ENCODE data around the gene OOEP.

Gene OOEP

DNA sequence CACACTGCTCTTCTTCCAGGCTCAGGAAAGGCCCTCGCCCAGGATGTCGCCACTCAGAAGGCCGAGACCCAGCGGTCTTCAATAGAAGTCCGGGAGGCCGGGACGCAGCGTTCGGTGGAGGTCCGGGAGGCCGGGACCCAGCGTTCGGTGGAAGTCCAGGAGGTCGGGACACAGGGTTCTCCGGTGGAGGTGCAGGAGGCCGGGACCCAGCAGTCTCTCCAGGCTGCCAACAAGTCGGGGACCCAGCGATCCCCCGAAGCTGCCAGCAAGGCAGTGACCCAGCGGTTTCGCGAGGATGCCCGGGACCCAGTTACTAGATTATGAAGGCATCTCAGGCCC lies 6.2 kb downstream of the OOEP start:
- no peak overlapping the region for H4K12ac ChIP-seq (ENCODE audit: low read depth, low read length)
- no peak overlapping the region for H3K18ac ChIP-seq (ENCODE audit: low read length)
- no peak overlapping the region for H3K23ac ChIP-seq (ENCODE audit: low read length)
- H3K9me3 ChIP-seq (ENCODE audit: insufficient read depth, low read depth, low read length) = peaks cover 4% of the 10 kb centered on the region
- H4K8ac ChIP-seq (ENCODE audit: low read depth, low read length) = no peak overlapping the region
- H3K14ac ChIP-seq (ENCODE audit: low read length) = no peak overlapping the region
- H3K4me2 ChIP-seq (ENCODE audit: low read length) = no peak overlapping the region
- no peaks in the 10 kb centered on the region for H3K36me3 ChIP-seq (ENCODE audit: control insufficient read depth in 1 of 2, insufficient read depth in 2 of 2, low read length in 2 of 2)
- H4K91ac ChIP-seq (ENCODE audit: low read depth, low read length) = no peak overlapping the region
- H3K9ac ChIP-seq (ENCODE audit: low read length) = no peak overlapping the region
- H2BK12ac ChIP-seq (ENCODE audit: low read length) = no peak overlapping the region
- H2BK120ac ChIP-seq (ENCODE audit: insufficient read depth, low read length, poor library complexity) = no peak overlapping the region
- no peak overlapping the region for H2AFZ ChIP-seq (ENCODE audit: insufficient read depth, low read length, poor library complexity)
- H3K79me2 ChIP-seq (ENCODE audit: control insufficient read depth, insufficient read depth, low read length, poor library complexity) = no peaks in the 10 kb centered on the region
- H2BK5ac ChIP-seq (ENCODE audit: low read depth, low read length, poor library complexity) = no peak overlapping the region
- no peak overlapping the region for H3K4ac ChIP-seq (ENCODE audit: low read depth, low read length)
- no peak overlapping the region for H2AK5ac ChIP-seq (ENCODE audit: low read length)
- no peak for DNase-seq
- no peaks in the 10 kb centered on the region for H3K4me1 ChIP-seq (ENCODE audit: control insufficient read depth in 1 of 2, insufficient read depth in 2 of 2, low read length in 2 of 2)
- peaks cover 2% of the 10 kb centered on the region for H3K27me3 ChIP-seq (ENCODE audit: insufficient read depth, low read length)
- WGBS (ENCODE audit: extremely low coverage, insufficient coverage, insufficient read length) = no CpG with 5 or more reads among the region's 23 CpGs
- no peak overlapping the region for H3K27ac ChIP-seq (ENCODE audit: low read depth, low read length)
- H3K4me3 ChIP-seq (ENCODE audit: low read depth, low read length) = no peak overlapping the region
- H3K79me1 ChIP-seq (ENCODE audit: low read length) = no peaks in the 10 kb centered on the region

DNA sequence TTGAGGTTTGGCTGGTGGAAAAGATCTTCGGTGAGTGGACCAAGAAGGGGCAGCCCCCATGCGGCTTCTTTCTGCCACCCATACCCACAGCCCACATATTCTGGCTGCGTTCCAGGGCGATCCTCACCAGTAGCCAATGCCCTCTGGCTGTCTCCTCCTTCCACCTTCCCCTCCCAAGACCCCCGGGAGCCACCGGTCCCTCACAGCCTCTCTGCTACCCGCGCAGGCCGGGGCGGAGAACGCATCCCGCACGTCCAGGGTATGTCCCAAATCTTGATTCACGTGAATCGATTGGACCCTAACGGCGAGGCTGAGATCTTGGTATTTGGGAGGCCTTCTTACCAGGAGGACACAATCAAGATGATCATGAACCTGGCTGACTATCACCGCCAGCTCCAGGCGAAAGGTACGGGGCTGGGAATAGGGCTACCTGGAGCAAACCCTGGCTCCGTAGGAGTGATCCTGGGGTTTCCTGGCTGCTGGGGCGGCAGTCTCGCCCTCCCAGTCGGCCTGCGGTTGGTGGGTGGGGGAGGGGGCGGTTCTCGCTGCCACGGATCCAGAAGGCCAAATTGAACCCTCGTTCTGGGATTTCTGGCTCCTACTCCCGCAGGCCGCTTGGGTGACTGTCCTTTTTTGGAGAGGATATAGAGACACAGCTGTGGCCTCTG lies 6.7 kb downstream of the OOEP start:
- no peak overlapping the region for H3K4me3 ChIP-seq (ENCODE audit: low read depth, low read length)

DNA sequence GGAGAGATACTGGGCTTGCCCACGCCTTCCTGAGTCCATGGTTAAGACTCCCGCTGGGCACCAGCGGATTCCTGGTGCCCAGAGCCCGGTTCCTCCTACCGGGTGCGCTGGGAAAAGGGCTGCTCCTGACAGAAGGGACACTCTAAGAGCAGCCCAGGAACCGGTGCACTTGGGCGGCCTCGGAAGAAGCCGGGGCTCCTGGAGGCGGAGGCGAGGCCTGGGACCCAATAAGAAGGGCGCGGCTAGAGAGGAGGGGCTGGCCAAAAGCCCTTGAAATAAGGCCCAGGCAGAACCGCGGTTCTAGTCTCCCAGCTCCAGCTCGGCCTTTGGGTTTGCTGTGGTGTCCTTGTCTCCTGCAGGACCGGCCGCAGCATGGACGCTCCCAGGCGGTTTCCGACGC lies 7.3 kb downstream of the OOEP start, which contains the start of gene KHDC3L:
TSS of gene KHDC3L (plus strand) at position 301 of the 400 bp plus-strand sequence. CDS start at position 373, 72 bp downstream.
- Histone ChIP-seq H3K14ac (ENCODE audit: low read length) (no peak within 1 kb of the TSS), H4K12ac (ENCODE audit: low read depth, low read length) (no peak within 1 kb of the TSS), H3K27ac (ENCODE audit: low read depth, low read length) (no peak within 1 kb of the TSS), H4K8ac (ENCODE audit: low read depth, low read length) (no peak within 1 kb of the TSS), H3K4me2 (ENCODE audit: low read length) (no peak within 1 kb of the TSS), H3K79me2 (ENCODE audit: control insufficient read depth, insufficient read depth, low read length, poor library complexity) (no peaks in the 10 kb centered on the region), H3K4ac (ENCODE audit: low read depth, low read length) (no peak within 1 kb of the TSS), H3K9me3 (ENCODE audit: insufficient read depth, low read depth, low read length) (peaks cover 4% of the 10 kb centered on the region), H2AK5ac (ENCODE audit: low read length) (no peak within 1 kb of the TSS), H3K4me3 (ENCODE audit: low read depth, low read length) (no peak within 1 kb of the TSS), H2BK5ac (ENCODE audit: low read depth, low read length, poor library complexity) (no peak within 1 kb of the TSS), H3K27me3 (ENCODE audit: insufficient read depth, low read length) (no peaks in the 10 kb centered on the region), H3K23ac (ENCODE audit: low read length) (no peak within 1 kb of the TSS), H2BK12ac (ENCODE audit: low read length) (no peak within 1 kb of the TSS), H3K79me1 (ENCODE audit: low read length) (no peaks in the 10 kb centered on the region), H2BK120ac (ENCODE audit: insufficient read depth, low read length, poor library complexity) (no peak within 1 kb of the TSS), H3K4me1 (ENCODE audit: control insufficient read depth in 1 of 2, insufficient read depth in 2 of 2, low read length in 2 of 2) (no peaks in the 10 kb centered on the region), H2AFZ (ENCODE audit: insufficient read depth, low read length, poor library complexity) (no peak within 1 kb of the TSS), H3K9ac (ENCODE audit: low read length) (no peak within 1 kb of the TSS), H3K36me3 (ENCODE audit: control insufficient read depth in 1 of 2, insufficient read depth in 2 of 2, low read length in 2 of 2) (no peaks in the 10 kb centered on the region), H4K91ac (ENCODE audit: low read depth, low read length) (no peak within 1 kb of the TSS), H3K18ac (ENCODE audit: low read length) (no peak within 1 kb of the TSS)
- WGBS (ENCODE audit: extremely low coverage, insufficient coverage, insufficient read length) = no CpG with 5 or more reads among the region's 23 CpGs
- DNase-seq = no peak

More for the DNA sequence above, 6.7 kb downstream of the OOEP start:
- no peak overlapping the region for H2AK5ac ChIP-seq (ENCODE audit: low read length)
- no peak overlapping the region for H4K91ac ChIP-seq (ENCODE audit: low read depth, low read length)
- H3K79me2 ChIP-seq (ENCODE audit: control insufficient read depth, insufficient read depth, low read length, poor library complexity) = no peaks in the 10 kb centered on the region
- no peak overlapping the region for H3K9ac ChIP-seq (ENCODE audit: low read length)
- H3K4me1 ChIP-seq (ENCODE audit: control insufficient read depth in 1 of 2, insufficient read depth in 2 of 2, low read length in 2 of 2) = no peaks in the 10 kb centered on the region
- H3K14ac ChIP-seq (ENCODE audit: low read length) = no peak overlapping the region
- H3K4ac ChIP-seq (ENCODE audit: low read depth, low read length) = no peak overlapping the region
- no peak overlapping the region for H4K8ac ChIP-seq (ENCODE audit: low read depth, low read length)
- no peak overlapping the region for H3K27ac ChIP-seq (ENCODE audit: low read depth, low read length)
- H2BK12ac ChIP-seq (ENCODE audit: low read length) = no peak overlapping the region
- no peak for DNase-seq
- no peaks in the 10 kb centered on the region for H3K36me3 ChIP-seq (ENCODE audit: control insufficient read depth in 1 of 2, insufficient read depth in 2 of 2, low read length in 2 of 2)
- H3K79me1 ChIP-seq (ENCODE audit: low read length) = no peaks in the 10 kb centered on the region
- H2BK5ac ChIP-seq (ENCODE audit: low read depth, low read length, poor library complexity) = no peak overlapping the region
- no peak overlapping the region for H3K4me2 ChIP-seq (ENCODE audit: low read length)
- WGBS (ENCODE audit: extremely low coverage, insufficient coverage, insufficient read length) = no CpG with 5 or more reads among the region's 31 CpGs
- H3K27me3 ChIP-seq (ENCODE audit: insufficient read depth, low read length) = peaks cover 2% of the 10 kb centered on the region
- no peak overlapping the region for H2AFZ ChIP-seq (ENCODE audit: insufficient read depth, low read length, poor library complexity)
- H3K23ac ChIP-seq (ENCODE audit: low read length) = no peak overlapping the region
- H3K9me3 ChIP-seq (ENCODE audit: insufficient read depth, low read depth, low read length) = peaks cover 4% of the 10 kb centered on the region
- H4K12ac ChIP-seq (ENCODE audit: low read depth, low read length) = no peak overlapping the region
- no peak overlapping the region for H3K18ac ChIP-seq (ENCODE audit: low read length)
- H2BK120ac ChIP-seq (ENCODE audit: insufficient read depth, low read length, poor library complexity) = no peak overlapping the region

DNA sequence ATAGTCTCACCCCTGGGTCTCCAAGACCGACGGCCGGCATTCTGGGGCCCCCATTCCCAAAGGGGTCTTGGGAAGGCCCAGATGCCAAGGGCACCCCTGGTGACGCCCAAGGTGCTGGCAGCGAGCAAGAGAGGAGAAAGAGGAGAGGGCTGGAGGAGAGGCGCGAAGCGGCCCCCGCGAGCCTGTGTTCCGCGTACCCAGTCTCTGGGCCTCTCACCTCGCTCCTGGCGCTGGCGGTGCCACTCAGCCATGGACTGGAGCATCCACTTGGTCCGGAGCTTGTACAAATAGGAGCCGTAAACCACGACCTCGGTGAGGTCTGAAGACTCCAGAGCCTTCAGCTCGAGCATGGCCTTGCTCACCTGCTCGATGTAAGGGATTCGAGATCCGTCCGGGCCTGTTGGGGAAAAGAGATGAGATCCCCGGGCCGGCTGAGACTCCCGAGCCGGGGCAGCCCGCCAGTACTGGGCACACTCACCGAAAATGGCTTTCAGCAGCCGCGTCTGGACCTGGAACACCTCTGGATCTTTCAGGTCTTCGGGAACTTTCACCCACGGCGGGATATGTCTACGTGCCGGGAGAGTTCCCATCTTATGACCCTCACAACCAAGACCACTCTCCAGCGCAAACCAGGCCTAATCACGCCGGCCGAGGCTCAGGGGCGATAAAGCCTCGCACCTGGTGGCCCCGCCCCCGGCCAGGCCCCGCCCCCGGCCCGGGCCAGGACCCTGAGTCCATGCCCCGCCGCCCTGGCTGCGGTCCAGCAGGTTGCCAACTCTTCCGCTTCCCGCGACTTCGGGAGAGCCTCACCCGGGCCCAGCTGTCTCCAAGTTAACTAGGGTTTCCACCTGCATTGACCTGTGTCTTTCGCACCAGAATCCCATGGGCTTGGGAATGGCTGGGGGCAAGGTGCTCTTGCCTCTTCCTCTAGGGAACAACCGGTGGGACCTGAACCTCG lies 15.8 kb downstream of the OOEP start, which contains the start of gene DPPA5:
TSS of gene DPPA5 (minus strand) at position 641 of the 958 bp plus-strand sequence. CDS start at position 590, 51 bp downstream.
- H3K18ac ChIP-seq (ENCODE audit: low read length) = no peak within 1 kb of the TSS
- H4K12ac ChIP-seq (ENCODE audit: low read depth, low read length) = no peak within 1 kb of the TSS
- no peak within 1 kb of the TSS for H2BK5ac ChIP-seq (ENCODE audit: low read depth, low read length, poor library complexity)
- H3K9ac ChIP-seq (ENCODE audit: low read length) = no peak within 1 kb of the TSS
- H2AFZ ChIP-seq (ENCODE audit: insufficient read depth, low read length, poor library complexity) = no peak within 1 kb of the TSS
- no peak within 1 kb of the TSS for H2BK120ac ChIP-seq (ENCODE audit: insufficient read depth, low read length, poor library complexity)
- no peak within 1 kb of the TSS for H3K4me2 ChIP-seq (ENCODE audit: low read length)
- no peak within 1 kb of the TSS for H4K8ac ChIP-seq (ENCODE audit: low read depth, low read length)
- no peaks in the 10 kb centered on the region for H3K9me3 ChIP-seq (ENCODE audit: insufficient read depth, low read depth, low read length)
- no peak within 1 kb of the TSS for H3K4ac ChIP-seq (ENCODE audit: low read depth, low read length)
- WGBS (ENCODE audit: extremely low coverage, insufficient coverage, insufficient read length) = no CpG with 5 or more reads among the region's 59 CpGs
- no peak for DNase-seq
- no peaks in the 10 kb centered on the region for H3K4me1 ChIP-seq (ENCODE audit: control insufficient read depth in 1 of 2, insufficient read depth in 2 of 2, low read length in 2 of 2)
- H4K91ac ChIP-seq (ENCODE audit: low read depth, low read length) = no peak within 1 kb of the TSS
- no peak within 1 kb of the TSS for H2BK12ac ChIP-seq (ENCODE audit: low read length)
- H2AK5ac ChIP-seq (ENCODE audit: low read length) = no peak within 1 kb of the TSS
- no peak within 1 kb of the TSS for H3K23ac ChIP-seq (ENCODE audit: low read length)
- no peaks in the 10 kb centered on the region for H3K79me1 ChIP-seq (ENCODE audit: low read length)
- H3K27me3 ChIP-seq (ENCODE audit: insufficient read depth, low read length) = peaks cover 9% of the 10 kb centered on the region
- H3K36me3 ChIP-seq (ENCODE audit: control insufficient read depth in 1 of 2, insufficient read depth in 2 of 2, low read length in 2 of 2) = no peaks in the 10 kb centered on the region
- no peak within 1 kb of the TSS for H3K4me3 ChIP-seq (ENCODE audit: low read depth, low read length)
- no peak within 1 kb of the TSS for H3K14ac ChIP-seq (ENCODE audit: low read length)
- no peak within 1 kb of the TSS for H3K27ac ChIP-seq (ENCODE audit: low read depth, low read length)
- no peaks in the 10 kb centered on the region for H3K79me2 ChIP-seq (ENCODE audit: control insufficient read depth, insufficient read depth, low read length, poor library complexity)

Data from trophoblast cell (in vitro differentiated cells and primary cell).